ENCODE results near the gene PBRM1.

DNA sequence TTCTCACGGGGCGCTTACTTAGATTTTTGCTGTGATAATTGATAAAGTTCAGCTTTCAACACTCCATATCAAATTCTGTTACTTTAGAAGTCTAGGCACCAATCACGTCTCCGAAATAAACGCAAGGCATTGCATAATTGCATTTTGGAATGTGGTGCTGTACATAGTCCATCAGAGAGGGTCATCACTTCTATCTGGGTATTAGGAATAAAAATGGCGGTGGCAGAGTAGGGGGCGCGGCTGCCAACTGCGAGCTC is 149.7 kb downstream of the PBRM1 start:
- TF ChIP-seq POLR2AphosphoS5 (IDR thresholded peaks at IDR 0.05) (no peak), EP300 (IDR thresholded peaks at IDR 0.05) (no peak)
